ENCODE results near the gene AARSD1.
"Not testable (repeated sequence)": the region's sequence is repeated elsewhere in the genome, so short reads cannot be mapped to it uniquely, and the experiment has no call there.

GRCh38 chr17:42916388-42917235 is 47.6 kb downstream of the AARSD1 start:
- TF ChIP-seq POLR2A, EP300, CTCF (IDR thresholded peaks at IDR 0.05): not testable (repeated sequence)

All from ovary (tissue), 3 donors.